GM21825 (cell line): ENCODE measurements around the gene PPP1CC.
"Not testable (repeated sequence)": the region's sequence is repeated elsewhere in the genome, so short reads cannot be mapped to it uniquely, and the experiment has no call there.

Experiments
- ATAC-seq: cut with Tn5 transposase; IDR thresholded peaks from one replicate; pipeline ENCODE4 v1.9.1; 2021; ENCODE audit warnings: mild to moderate bottlenecking, moderate library complexity; ENCODE audit not compliant: unreplicated experiment

Gene PPP1CC

DNA sequence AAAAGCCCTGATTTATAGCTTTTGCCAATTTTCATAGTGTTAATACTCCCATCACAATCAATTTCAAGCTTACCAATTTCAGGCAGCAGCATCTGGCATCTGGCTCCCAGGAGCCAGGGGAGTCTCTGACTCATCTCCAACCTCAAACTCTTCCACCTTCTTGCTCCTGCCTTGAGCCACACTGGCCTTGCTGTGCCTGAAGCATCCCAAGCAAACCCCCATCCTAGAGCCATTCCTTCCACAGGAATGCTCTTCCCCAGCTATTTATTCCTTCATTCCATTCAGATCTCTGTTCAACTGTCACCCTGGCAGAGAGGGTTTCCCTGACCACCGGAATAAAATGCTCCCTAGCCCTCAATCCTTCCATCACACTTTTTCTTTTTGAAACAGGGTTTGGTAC lies 13.9 kb upstream of the PPP1CC start:
- no peak for ATAC-seq

DNA sequence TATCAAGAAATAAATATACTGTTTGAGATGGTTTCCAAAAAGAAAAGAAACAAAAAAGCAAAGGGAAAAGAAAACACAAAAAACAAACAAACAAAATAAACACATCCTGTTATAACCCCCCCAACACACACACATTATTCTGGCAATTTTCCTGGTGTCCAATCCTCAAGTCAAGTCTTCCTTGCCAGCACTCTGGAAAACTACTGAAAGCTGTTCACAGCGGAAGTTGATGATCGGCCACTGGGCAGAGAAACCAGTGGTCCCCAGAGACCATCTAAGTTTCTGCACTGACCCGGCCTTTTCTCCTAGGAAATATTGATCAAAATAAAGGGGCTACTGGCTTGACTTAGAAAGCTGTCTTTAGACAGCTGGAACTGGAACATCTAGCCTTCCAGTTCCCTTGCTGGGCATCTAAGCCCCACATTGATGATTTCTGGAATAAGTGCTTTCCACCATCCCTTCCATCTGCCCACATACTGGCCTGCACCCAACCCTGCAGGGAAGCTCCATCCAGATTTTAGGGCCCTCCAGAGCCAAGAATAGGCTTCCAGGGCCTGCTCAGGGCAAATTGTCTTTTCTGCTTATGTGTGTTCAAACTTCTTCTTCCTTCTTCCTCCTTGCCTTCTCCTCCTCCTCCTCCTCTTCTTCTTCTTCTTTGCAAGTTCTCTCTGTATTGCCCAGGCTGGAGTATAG lies 11.6 kb upstream of the PPP1CC start:
- no peak for ATAC-seq

DNA sequence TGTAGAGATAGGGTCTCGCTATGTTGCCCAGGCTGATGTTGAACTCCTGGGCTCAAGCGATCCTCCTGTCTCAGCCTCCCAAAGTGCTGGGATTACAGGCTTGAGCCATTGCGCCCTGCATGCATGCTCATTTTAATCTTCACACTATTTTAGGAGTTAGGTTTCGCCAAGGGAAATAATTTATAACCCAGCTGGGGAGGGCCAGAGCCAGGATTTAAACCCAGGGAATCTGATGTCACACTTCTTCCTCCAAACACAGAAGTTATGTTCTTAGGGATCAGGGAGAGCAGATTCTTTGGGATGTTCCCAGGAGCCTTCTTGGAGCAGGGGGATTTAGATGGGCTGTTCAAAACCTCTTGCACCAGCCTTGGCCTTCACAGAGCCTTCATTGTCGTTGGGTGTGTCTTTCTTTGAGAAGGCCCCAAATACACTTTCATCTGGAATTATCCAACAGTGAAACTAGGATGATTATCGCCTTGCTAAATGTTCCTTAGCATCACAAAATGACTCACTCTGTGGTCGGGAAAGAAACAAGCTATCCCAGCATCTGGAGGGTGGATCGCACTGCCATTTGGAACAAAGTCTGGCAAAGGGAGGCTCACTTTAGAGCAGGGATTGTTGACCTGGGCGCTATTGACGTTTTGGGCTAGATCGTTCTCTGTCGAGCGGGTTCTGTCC lies 8.2 kb upstream of the PPP1CC start:
- no peak for ATAC-seq

DNA sequence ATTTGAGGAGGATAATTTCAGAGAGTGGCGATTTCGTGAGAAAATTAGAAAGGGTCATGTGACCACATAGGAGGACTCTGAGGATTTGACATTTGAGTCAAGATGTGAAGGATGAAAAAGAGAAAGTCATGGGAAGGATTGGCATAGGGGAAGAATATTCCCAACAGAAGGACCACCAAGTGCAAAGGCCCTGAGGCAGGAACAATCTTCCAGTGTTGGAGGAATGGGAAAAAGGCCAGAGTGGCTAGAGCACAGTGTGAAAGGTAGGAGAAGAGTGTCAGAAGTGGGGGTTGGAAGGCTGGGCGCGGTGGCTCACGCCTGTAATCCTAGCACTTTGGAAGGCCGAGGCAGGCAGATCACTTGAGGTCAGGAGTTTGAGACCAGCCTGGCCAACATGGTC lies 3.9 kb upstream of the PPP1CC start:
- ATAC-seq: no peak

DNA sequence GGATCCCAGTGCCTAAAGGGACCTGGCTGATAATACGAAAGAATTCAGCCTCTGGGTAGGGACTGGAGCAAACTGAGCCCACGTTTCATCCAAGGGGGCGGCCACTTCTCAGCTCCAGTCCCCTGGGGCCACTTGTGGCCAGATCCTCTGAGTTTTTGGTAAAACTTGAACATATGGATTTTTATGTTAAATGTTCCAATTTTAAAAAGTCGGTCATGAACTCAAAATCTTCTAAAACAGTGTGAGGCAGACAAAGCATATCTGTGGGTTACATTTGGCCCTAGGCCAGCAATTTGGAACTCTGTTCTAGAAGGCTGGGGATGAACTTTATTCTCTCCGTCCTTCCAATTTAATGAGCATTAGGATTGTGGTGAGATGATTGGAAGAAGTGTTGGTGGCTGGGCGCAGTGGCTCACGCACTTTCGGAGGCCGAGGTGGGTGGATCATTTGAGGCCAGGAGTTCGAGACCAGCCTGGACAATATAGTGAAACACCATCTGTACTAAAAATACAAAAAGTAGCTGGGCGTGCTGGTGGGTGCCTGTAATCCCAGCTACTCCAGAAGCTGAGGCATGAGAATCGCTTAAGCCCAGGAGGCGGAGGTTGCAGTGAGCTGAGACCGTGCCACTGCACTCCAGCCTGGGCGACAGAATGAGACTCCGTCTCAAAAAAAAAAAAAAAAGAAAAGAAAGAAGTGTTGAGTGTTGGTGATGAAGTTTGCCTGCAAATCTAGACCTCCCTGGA lies 3.0 kb upstream of the PPP1CC start:
- ATAC-seq: no peak

DNA sequence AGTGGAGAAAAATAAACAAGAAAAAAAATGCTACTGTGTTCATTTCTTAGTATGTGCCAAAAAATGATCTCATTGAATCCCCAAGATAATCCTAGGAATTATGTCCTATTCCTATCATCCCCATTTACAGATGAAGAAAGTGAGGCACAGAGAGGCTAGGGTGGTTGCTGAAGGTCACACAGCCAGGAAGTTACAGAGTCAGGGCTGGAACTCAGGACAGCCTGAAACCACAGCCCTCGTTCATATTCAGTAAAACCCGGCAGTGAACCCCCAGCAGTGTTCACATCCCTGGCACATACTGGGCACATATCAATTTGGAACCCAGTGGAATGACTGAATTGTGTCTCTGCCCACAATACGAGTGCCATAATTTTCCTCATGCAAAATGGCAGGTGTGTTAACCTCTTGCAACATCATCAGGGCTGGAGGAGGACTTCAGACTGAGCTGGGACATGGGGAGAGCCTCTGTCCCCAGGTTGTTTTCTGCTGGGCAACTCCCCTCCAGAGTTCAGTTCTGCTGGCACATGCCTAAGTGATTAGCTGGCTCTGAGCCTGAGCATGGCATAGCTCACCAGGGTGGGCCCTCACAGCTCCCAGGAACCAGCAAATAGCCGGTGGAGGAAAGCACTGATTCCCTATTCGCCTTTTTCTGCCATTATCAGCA lies 2.0 kb upstream of the PPP1CC start:
- ATAC-seq: no peak

DNA sequence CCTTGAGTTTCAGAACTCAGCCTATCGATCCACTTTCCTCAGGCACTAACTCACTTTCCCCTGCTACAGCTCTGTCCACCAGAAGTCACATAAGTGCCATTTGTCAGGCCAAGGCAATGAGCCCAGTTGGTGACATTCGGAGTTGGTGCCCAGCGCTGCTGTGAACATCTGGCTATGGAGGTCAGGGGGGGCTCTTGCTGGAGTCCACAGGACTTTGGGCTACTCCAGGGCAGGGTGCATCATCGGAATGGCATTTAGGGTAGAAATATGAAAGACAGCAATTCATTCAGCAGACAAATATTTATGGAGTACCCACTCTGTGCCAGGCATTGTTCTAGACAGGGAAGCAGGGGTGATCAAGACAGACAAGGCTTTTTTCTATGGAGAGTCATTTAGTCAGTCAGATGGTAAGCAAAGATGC lies 1.5 kb upstream of the PPP1CC start:
- ATAC-seq: no peak

DNA sequence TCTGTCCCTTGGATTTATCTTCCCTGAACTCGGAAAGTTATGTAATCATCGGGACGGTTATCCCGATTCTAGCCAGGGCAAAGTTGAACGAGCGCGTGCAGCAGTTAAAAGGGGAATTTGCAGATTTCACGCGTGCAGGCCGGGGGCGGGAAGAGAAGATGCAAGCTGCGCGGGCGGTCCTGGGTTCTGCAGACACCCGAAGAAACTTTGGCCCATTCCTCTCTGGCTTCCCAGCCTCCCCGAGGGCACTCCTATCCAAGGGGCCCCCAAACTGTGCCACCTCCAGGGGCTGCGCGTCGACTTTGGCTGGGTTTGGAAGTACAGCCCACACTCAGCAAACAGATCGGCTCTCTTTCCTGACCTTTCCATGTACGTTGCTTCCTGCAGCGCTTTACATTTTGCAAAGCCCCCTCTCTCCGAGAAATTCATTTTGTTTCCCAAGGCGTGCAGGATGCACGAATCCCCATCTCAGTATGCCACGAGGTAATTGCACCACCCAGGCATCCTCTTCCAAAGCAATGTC lies 941 bp upstream of the PPP1CC start:
- no peak for ATAC-seq

DNA sequence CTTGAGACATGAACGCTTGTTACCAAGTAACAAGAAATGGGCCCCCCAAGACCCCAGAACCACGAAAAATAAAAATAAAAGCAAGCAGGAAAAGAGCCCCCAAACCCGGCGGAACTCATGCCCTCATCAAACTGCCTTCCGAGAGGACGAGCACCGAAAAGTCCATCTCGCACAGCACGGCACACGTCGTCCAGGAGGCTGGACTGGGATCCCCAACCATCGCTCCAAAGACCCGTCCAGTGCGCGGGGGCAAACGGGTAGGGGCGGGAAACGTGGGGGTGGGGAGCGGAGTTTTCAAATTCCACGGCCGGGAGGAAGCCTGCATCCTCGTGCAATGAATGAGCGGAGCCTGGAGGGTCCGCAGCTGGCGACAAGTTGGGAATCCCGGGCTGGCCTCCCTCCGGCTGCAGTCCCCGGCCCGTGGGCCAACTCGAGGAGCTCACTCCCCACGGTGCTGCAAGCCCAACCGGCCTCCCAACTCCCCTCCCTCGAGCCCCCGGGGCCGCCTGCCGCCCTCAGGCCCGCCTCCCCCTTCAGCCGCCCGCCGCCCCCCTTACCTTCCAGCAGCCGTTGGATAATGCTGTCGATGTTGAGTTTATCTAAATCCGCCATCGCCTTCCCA lies 484 bp downstream of the PPP1CC start:
- ATAC-seq: no peak

DNA sequence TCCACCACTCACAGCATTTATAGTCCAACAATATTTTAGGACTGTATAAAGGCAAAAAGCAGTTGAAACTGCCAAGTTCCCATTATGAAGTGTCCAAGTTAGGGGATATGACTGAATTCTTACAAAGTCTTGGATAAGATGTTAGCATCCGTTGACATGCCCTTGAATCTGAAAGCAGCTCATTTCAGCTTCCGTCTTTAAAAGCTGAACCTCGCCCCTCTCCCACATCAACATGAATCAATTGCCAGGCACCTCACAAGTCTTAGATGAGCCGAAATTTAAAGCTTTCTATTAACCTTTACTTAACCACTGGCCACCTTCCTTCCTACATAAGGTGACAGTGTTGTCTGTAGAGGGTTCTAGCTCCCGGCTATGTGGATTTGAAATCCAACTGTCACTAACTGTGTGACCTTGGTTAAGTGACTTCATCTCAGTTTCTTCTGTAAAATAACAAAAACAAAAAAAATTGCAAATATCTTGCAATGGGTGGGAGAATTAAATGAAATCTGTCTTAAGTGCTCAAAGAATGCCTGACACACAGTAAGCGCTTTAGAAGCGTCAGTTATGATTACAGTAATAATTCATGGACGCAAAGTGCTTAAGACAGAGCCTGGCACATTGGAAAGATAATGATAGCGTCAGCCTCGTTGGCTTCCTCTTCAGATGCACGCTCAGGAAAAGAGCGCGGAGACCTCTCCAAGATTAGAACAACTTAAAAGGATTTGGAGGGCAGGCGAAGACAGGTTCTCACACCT lies 1.2 kb downstream of the PPP1CC start:
- ATAC-seq: no peak

DNA sequence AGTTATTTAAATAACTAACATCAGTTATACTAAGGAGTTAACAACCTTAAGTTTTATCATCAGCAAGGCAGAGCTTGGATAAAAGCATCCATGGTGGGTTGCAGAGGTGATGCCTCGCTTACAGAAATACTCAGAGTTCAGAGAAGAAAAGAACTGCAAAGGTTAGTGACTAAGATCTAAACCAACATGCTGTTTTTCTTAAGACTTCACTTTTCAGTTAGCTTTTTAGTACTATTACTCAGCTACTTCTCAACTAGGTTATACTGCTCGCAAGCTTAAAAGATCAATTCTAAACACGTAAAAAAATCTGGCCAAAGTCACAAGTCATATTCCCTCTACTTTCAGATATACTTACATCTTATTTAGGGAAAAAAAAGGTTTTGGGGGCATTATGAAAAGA lies 2.8 kb downstream of the PPP1CC start:
- no peak for ATAC-seq

DNA sequence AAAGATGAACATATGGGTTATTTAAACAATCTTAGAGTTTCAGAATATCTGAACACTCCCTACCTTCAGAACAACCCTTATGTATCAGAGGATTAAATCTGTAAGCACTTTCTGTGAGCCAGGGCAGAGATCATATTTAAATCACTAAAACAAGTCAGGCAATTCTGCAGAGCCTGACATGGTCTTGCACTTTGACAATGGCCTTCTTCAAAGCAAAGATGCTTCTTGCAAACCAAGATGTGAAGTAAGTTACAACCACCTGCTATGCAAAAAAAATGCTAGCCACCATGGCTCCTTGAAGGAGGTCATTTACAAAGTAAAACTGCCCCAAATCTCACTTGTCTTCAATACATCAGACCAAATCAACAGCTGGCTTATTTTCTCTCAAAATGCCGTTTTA lies 3.2 kb downstream of the PPP1CC start:
- no peak for ATAC-seq

DNA sequence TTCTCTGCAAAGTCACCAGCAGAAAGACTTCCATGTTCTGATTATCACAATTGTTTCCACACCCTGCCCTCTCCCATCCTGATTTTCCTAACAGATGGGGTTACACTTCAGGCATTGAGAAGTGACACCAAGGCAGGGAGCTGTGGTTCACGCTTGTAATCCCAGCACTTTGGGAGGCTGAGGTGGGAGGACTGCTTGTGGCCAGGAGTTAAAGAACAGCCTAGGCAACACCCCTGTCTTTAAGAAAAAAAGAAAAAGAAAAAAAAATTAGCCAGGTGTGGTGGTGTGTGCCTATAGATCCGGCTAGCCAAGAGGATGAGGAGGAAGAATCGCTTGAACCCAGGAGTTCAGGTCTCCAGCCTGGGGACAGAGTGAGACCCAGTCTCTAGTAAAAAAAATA lies 5.2 kb downstream of the PPP1CC start:
- no peak for ATAC-seq

DNA sequence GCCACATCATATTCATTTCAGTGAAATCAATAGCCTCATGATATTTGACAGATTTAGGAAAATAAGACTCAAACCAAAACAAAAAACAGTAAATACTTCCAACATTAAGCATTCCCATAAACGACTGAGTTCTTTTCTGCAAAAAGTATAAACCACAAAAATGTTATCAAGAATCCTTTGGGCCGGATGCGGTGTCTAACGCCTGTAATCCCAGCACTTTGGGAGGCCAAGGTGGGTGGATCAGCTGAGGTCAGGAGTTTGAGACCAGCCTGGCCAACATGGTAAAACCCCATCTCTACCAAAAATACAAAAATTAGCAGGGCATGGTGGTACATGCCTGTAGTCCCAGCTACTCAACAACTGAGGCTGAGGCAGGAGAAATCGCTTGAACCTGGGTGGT lies 5.7 kb downstream of the PPP1CC start:
- ATAC-seq: not testable (repeated sequence)

DNA sequence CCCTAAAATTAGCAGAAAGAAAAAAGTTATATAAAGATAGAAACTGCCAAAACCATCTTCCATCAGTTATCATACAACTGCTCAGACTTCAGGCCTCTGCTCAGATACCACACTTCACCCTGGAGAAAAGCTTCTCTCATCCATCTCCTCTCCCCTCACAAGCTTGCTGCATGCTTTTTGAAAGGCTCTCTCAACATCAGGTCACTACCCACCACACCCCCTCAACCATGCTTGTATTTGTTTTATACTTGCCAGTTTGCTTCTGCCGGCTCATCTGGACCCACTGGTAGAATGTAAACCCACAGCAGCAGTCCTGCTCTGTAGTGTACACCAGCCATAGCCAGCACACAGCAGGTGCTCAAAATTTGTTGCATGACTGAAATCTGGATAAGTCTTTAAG lies 8.8 kb downstream of the PPP1CC start:
- ATAC-seq: no peak

DNA sequence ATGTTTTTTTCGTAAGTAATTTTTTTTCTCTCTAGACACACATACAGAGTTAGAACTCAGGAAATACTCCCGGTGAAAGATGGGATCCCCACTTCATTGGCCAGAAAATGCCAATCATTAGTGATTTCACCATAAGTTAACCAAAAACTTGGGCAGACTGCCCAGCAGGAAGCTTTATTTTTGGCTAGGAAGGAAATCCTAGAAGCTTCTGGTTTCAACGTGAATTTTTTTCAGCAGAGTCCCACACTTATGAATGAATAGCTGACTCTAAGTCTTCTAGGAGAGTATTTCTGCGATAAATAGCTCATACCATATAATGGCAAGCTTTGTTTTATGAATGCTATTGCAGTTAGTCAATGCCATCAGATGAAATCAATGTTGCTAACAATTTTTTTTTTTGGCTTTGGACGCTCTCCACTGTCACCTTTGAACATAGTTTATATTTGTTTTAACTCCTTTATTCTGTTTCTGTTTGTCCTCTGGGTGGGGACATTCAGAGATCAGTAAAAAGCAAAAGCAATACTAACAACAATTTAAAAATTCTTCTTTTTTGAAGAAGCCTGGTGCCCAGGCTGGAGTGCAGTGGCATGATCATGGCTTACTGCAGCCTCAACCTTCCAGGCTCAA lies 9.5 kb downstream of the PPP1CC start:
- no peak for ATAC-seq

DNA sequence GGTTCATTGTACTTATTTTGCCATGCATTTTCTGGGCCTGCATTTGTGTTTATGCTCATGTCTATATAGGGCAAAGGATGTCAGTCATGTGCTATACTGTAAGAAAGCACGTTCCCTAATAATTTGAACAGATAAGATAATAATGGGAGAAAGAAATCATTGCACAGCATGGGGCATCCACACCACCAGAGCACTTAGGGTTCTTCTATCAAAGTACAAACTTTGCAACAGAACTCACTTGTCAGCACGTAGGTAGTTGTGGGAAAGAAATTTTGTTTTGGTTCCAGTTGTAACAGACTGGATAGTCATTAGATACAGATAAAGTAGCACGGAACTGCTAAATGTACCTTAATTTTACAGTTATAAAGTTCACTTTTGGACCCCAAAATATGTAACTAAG lies 10.1 kb downstream of the PPP1CC start:
- ATAC-seq: no peak

DNA sequence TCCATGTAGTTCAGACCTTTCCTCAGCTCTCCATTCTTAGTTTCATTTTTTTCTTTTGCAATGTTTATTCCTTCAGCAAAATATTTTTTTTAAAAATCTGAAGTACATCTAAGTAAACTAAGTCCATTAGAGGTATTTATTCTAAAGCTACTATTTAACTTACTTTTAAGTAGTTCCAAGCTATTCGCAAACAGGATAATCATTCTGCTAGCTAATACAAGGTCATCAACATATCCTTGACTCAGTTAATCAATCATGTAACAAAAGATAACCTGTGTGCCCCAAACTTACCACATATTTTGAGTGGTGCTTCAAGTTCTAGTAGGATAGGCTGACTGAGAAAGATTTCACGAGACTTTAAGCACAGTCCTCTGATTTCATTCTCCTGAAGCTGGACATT lies 11.2 kb downstream of the PPP1CC start:
- no peak for ATAC-seq

DNA sequence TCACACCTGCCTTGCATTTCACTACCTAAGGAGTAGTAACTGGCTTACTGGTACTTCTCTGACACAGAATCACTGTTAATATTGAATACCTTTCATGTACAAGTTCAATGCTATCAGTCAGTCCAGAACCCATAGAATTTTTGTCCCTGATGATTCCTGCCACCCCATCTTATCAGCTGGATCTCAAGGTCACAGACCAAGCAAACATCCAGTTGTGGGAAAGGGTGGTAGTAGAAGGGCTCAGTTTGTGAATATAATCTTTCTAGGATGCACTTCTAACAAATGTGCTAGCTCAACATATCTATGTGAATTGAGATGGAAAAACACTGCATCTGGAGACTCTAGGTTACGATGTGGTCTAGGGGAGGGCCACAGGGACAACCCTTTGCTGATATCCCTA lies 14.1 kb downstream of the PPP1CC start:
- no peak for ATAC-seq
